NCI-H1930 (cell line): ENCODE results near the gene GCA.

Experiments used
- DNase-seq, 2 experiments: peaks; one replicate each; lab custom pipeline; 2025; lab: John Stamatoyannopoulos, UW

The GCA gene

DNA sequence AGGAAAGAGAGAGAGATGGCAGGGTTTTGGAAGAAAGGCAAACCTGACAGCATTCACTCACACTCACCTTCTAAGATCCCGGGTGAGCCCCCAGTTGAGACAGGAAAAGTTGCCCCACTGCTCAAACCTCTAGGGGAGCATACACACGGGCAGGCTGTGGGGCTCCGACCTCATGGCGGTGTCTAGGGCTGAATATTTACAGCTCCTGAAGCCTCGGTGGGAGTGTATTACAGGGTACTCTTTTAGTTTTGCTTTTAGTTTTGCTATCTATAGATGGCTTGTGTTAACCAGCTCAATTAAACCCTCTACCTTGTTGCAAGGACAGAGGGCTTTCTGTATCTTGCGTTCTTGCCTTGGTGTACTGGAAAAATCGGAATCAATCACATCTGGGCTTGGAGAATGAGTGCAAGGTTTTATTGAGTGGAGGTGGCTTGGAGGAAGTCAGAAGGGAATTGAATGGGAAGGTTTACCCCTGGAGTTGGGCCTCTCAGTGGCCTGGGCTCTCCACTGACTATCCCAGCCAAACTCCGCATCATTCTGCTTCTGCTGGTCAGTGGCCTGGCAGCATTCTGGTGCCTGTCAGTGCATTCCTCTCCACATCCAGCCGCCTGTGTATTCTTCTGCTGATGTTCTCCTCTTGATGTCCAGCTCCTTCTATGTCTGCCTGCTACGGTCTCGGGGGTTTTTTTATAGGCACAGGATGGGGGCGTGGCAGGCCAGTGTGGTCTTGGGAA lies 15.3 kb upstream of the GCA start:
- DNase-seq: no peak

DNA sequence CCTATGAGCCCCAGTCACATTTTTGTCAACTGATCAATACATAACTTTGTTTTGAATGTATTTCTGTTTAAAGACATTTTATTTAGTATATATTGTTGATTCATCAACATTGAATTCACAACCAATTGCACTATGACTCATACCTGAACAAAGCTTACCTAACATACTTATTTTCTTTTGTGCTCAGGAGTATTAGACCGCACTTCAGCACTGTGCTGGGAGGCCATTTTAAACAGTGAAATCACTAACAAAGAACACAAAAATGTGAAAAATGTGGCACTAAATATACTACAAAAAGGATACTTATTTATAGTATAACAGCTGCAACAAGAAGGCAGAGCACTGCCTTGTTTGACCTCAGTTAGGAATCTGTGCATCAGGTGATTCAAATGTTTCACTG lies 13.1 kb upstream of the GCA start:
- DNase-seq: no peak

DNA sequence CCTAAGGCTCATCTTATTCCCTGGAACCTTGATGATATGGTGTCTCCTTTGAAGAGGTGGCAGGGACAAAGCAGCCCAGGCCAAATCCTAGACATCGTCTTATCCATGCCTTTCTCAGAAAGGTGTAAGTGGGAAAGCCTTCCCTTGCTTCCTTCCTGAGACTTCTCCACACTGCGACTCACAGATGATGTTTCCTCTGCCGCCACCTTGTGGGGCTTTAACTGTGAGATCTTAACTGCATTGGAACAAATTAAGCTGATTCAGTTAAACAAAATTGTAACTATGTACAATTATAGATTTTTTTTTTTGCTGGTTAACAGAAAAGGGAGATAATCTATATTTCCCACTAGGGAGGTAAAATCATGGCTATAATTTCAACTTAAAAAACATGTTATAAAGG lies 10.0 kb upstream of the GCA start:
- DNase-seq: peak in 1 of 2 experiments; percentile 16

- no peak for DNase-seq
These were observed 6.1 kb upstream of the GCA start for GRCh38 chr2:162337868-162338267.

DNA sequence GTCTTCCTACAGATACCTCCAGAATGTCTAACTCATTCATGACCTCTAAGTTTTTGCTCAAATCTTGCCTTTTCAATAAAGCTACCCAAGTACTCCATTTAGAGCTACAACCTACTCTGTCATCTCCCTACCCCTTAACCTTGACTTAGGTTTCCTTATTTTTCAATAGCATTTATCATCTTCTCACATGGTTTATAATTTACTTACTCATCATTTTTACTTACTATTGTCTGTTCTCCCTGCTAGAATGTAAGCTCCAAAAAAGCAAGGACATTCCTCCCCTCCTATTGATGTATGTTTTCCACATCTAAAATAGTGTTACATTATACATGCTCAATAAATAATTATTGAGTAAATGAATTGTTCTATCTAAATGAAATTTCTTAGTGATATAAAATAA lies 3.1 kb upstream of the GCA start:
- DNase-seq: no peak

DNA sequence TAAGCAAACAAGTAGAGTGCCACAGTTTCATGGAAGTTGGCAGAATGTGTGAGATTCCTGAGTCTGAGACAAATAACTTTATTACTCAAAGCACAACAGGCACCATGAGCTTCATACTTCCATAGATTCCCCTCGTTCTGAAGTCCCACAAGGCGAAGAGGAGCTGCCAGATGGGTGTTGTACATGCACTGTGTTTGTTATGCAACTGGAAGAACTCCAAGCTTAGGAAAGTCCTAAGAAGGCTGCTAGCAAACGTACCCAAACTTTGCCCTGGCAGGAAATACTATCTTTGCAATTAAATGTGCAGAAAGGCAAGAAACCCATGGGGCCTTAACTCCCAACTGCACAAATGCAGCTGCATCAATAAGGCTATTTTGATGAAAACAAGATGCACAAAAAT lies 1.6 kb upstream of the GCA start:
- DNase-seq: no peak

DNA sequence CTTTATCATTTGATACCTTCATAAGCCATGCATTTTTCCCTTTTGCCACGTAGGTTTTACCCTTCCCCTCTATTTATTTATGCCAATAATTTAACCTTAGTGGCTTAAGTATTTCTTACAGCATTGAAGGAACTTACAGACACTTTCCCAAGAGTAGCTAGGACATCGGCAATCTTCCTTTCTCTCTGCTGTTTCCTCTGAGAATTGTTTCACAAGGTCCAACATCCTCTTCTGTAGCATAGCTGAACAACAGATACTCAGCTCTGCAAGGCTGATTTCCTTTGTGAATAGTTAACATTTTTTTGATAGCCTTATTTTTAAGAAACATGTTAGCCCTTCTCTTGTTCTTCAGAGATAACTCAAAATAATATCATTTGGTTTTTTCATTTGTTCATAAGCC lies 1.1 kb upstream of the GCA start:
- DNase-seq: no peak

DNA sequence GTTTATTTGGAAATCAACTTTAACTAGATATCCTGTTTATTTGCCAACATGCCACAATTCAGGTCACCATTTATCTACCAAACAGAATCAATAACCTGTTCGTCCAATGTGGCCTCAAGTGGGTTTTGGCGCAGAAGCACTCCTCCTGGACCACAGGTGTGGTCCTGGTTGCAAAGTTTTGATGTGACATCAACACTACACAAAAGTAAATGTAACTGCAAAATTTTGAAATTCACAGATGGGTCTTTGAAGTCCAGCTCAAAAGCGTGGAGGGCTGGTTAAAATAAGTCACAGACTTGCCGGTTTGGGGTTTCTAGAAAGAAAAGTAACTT lies 474 bp upstream of the GCA start:
- no peak for DNase-seq

DNA sequence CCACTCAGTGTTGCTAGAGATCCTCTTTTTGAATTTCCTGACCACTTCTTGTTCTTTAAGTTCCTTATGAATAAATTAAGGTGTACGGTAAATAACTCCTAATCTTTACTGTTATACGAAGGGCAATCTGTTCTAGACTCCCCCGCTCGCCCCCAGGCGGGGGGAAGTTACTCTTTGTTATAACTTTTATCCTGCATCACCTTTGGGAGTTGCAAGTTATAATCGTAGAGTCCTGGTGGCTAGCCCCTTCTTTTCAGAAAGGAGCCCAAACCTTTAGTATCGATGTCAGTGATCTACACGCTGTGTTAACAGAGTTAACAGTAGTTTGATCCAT lies 652 bp downstream of the GCA start:
- no peak for DNase-seq

DNA sequence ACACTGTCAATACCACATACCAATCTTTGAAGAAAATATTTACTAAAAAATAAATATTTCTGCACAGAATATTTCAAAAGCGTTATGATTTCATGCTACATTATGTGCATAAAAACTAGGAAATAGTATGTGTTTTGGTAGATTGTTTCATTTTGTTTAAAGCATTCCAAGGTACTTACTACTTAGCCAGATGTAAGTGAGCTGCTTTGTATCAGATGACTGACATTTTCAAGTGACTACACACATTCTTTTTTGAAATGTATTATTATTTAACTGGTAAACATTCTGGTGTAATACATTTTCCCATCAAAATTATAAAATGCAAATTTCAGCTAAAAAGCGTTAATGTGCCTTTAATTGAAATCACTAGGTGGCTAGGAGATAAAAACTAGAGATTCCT lies 21.5 kb downstream of the GCA start:
- no peak for DNase-seq

DNA sequence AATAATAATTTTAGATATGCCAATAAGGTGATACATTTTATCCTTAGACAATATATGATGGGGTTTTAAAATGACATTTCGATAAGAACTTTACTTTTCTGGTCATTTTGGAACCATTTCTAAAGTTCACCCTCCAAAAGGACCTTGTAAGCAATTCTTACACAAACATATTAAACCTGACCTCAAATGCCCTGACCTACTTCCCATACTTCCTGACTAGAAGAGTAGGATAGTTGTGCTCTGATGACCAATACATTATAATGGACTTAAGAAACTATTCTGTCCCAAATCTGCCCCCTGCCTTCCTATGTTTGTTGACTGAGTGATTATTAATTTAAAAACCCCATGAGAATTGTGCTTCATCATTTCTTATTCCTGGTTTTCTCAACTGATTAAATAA lies 24.6 kb downstream of the GCA start:
- no peak for DNase-seq

DNA sequence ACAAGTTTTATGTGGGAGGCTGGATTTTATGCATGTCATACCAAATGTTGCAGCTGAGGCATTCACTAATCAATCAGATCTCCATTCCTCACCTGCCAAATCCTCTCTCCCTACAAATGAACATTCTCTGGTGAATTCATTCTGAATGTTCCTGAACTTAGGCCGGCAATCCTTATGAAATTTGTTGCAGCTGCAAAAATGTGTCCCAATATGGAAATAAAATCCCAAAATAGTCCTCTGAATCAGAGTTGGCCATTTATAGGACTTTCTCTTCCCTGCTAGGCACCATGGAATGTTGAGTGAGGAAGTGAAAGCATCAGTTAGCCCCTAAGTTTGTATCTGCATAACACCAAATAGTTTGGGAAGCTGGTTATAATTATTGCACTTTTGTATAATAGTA lies 25.6 kb downstream of the GCA start:
- no peak for DNase-seq

GRCh38 chr2:162370931-162371330 lies 27.0 kb downstream of the GCA start:
- DNase-seq: no peak

DNA sequence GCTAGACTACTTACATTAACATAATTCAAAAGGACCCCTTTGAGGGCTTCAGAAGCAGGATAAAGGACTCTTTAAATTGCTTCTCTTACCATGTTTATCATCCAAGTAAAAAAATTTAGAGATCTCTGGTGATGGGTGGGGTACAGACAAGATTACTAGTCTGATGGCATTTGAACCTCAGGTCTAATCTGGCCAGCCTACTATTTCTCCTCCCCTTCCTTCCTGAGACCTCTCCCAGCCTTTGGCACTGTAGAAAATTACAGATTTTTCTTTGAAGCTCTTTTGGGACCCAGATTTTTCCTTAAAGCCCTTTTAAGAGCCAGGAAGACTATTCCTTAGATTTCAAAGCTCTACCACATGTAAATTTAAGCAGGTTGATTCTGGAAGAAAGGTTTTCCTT lies 28.9 kb downstream of the GCA start:
- DNase-seq: no peak

- DNase-seq: no peak
These were observed 36.0 kb downstream of the GCA start for GRCh38 chr2:162379719-162380580.

DNA sequence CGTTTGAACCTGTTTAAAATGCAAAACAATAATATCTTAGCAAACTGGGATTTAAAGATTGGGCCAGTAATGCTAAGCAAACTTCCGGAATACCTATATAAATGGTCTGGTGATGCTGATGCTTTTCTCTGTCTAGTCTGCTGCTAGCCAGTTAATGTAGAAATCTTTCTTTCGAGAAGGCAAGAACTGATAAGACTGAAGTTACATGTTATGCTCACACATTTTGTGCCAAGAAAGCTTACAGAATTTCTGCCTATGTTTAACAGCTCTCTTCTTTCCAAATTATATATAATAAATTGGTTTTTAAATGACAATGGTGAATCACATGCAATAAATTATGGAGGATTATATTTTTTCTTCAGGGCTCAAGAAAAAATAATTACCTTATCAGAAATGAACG lies 37.9 kb downstream of the GCA start:
- DNase-seq: no peak

GRCh38 chr2:162382278-162382677 lies 38.3 kb downstream of the GCA start:
- DNase-seq: no peak

- DNase-seq: no peak
These were observed 41.6 kb downstream of the GCA start for GRCh38 chr2:162385536-162385935.

- no peak for DNase-seq
These were observed 46.9 kb downstream of the GCA start for GRCh38 chr2:162390801-162391200.

- no peak for DNase-seq
These were observed 56.4 kb downstream of the GCA start for GRCh38 chr2:162400336-162400735.

GRCh38 chr2:162401871-162402270 lies 57.9 kb downstream of the GCA start:
- DNase-seq: no peak

GRCh38 chr2:162403884-162404283 lies 60.0 kb downstream of the GCA start:
- no peak for DNase-seq
